ENCODE measurements around the gene TRPM7. TPM values are rescaled to one million over a fixed set of nuclear protein-coding genes. Genes with fewer than 3 reads are reported as not detected.

The TRPM7 gene
- total and polyA plus RNA-seq, 2 of the 8 experiments (the other 6 are each of a cell fraction or from before 2014, with no cell fraction given), result 7.5 to 33.2 TPM

- Histone ChIP-seq H3K4me3 (ENCODE audit: extremely low read depth in 1 of 4, insufficient read depth in 2 of 4, low read depth in 3 of 4, low read length in 4 of 4) (no peak overlapping the region), H3K79me2 (ENCODE audit: control insufficient read depth in 1 of 2, insufficient read depth in 2 of 2, low read length in 2 of 2) (no peaks in the 10 kb centered on the region), H4K5ac (ENCODE audit: insufficient read length, low read depth, low read length) (no peak overlapping the region), H4K8ac (ENCODE audit: extremely low read depth, insufficient read depth, low read length) (no peak overlapping the region), H2BK20ac (ENCODE audit: low read length) (no peak overlapping the region), H2BK5ac (ENCODE audit: low read depth, low read length) (no peak overlapping the region), H2BK12ac (ENCODE audit: low read depth, low read length) (no peak overlapping the region), H3K36me3 (ENCODE audit: control insufficient read depth in 2 of 4, insufficient read depth in 4 of 4, low read length in 3 of 4) (no peaks in the 10 kb centered on the region), H3K4ac (replicated peaks; ENCODE audit: insufficient read length, low read depth, low read length) (no peak overlapping the region), H3K18ac (ENCODE audit: extremely low read depth, low read length) (no peak overlapping the region), H3K4me2 (ENCODE audit: insufficient read depth in 1 of 2, low read depth in 2 of 2, low read length in 2 of 2) (no peak overlapping the region), H2BK120ac (replicated peaks; ENCODE audit: low read depth, low read length) (no peak overlapping the region), H3K27me3 (replicated peaks in 1 of 4; ENCODE audit: control insufficient read depth in 3 of 4, extremely low read depth in 1 of 4, insufficient read depth in 3 of 4, low read length in 3 of 4) (no peaks in the 10 kb centered on the region), H3K4me1 (replicated peaks in 1 of 4; ENCODE audit: control insufficient read depth in 3 of 4, insufficient read depth in 4 of 4, low read length in 3 of 4) (no peaks in the 10 kb centered on the region), H3K14ac (ENCODE audit: insufficient read length) (no peak overlapping the region), H3K9me3 (ENCODE audit: insufficient read depth in 2 of 2, low read depth in 1 of 2, low read length in 1 of 2) (no peaks in the 10 kb centered on the region), H3K27ac (ENCODE audit: low read depth, low read length) (no peak overlapping the region), H3K23me2 (ENCODE audit: low read depth, low read length) (no peaks in the 10 kb centered on the region), H4K20me1 (replicated peaks in 1 of 2; ENCODE audit: control insufficient read depth in 1 of 2, insufficient read depth in 2 of 2, low read length in 2 of 2) (no peaks in the 10 kb centered on the region), H3K56ac (replicated peaks; ENCODE audit: insufficient read length, low read depth, low read length) (no peak overlapping the region), H3K79me1 (ENCODE audit: low read depth, low read length) (no peaks in the 10 kb centered on the region), H2BK15ac (ENCODE audit: low read length) (no peak overlapping the region), H3K9ac (replicated peaks in 1 of 4; ENCODE audit: extremely low read depth in 1 of 4, low read depth in 3 of 4, low read length in 3 of 4) (no peak overlapping the region), H3K23ac (ENCODE audit: insufficient read length) (no peak overlapping the region), H4K91ac (replicated peaks; ENCODE audit: insufficient read length, low read length) (no peak overlapping the region), H2AFZ (ENCODE audit: low read length) (0 out of 2 replicates have a peak overlapping the region, but pooled peaks have one; percentile 11), H2AK5ac (ENCODE audit: low read depth, low read length) (no peak overlapping the region)
- TF ChIP-seq ATF3 (IDR thresholded peaks at IDR 0.05; ENCODE audit: insufficient read depth, low read depth, low read length) (no peak), SAP30 (IDR thresholded peaks at IDR 0.05; ENCODE audit: insufficient read depth, insufficient replicate concordance, low read length) (no peak), ZNF274 (IDR thresholded peaks at IDR 0.05; ENCODE audit: borderline replicate concordance, extremely low read depth, low read length) (no peak)
- no peak for FAIRE-seq
- POLR2A ChIA-PET (ENCODE audit: partially characterized antibody), result no interaction called here
- no peak for DNase-seq (ENCODE audit: low read depth in 1 of 2, low spot score in 2 of 2)
- CTCF ChIA-PET (ENCODE audit: partially characterized antibody), result no interaction called here
- 85% methylated on average over 4 of the region's 4 CpGs; no CpG with 5 or more reads in 1 of the 2 experiments for WGBS, 2 experiments (ENCODE audit: extremely low coverage in 1 of 2, insufficient coverage in 1 of 2, insufficient read length in 1 of 2, insufficient replicate concordance in 2 of 2, low coverage in 1 of 2, low lambda C conversion rate in 2 of 2, missing lambda C conversion rate in 1 of 2)
Measured at GRCh38 chr15:50531766-50532165, 154.8 kb downstream of the TRPM7 start.

Data from H1 (cell line).